Heart right ventricle (tissue), 16 donors: Measurements from ENCODE around the gene CLEC14A. TPM values are rescaled to one million over a fixed set of nuclear protein-coding genes. Genes with fewer than 3 reads are reported as not detected.

ENCODE experiments used
- ATAC-seq, 8 donors: fragments of 200-7000 bp; cut with Tn5 transposase; one replicate each; pipeline ENCODE4 v1.9.1; 2020; ENCODE audit warnings: mild to moderate bottlenecking in 8 of 8, moderate library complexity in 8 of 8, moderate number of reproducible peaks in 1 of 8
- DNase-seq, 2 donors: peaks; one replicate each; pipeline ENCODE4 v3.0.0-alpha.2; 2020
- H3K27ac ChIP-seq, 10 donors: fragments of 200-600 bp; sonication (generic) in 2 of 10; one replicate each; pipeline versions ENCODE4 v1.5.0 to v1.8.0; 2020 to 2022; ENCODE audit warnings: mild to moderate bottlenecking in 3 of 10
- H3K27me3 ChIP-seq, 7 donors: fragments of 200-600 bp; one replicate each; pipeline ENCODE4 v1.8.0; 2021 to 2022; ENCODE audit warnings: mild to moderate bottlenecking in 2 of 7
- H3K36me3 ChIP-seq, 9 donors: fragments of 200-600 bp; sonication (generic) in 1 of 9; one replicate each; pipeline versions ENCODE4 v1.5.0 to v1.8.0; 2020 to 2022; ENCODE audit warnings: mild to moderate bottlenecking in 2 of 9
- H3K4me1 ChIP-seq, 9 donors: fragments of 200-600 bp; sonication (generic) in 1 of 9; one replicate each; pipeline versions ENCODE4 v1.5.0 to v1.8.0; 2020 to 2022; ENCODE audit warnings: mild to moderate bottlenecking in 4 of 9
- H3K4me3 ChIP-seq, 10 donors: fragments of 200-600 bp; sonication (generic) in 2 of 10; one replicate each; pipeline versions ENCODE4 v1.5.0 to v1.8.0; 2020 to 2022; ENCODE audit warnings: mild to moderate bottlenecking in 7 of 10, moderate library complexity in 2 of 10
- H3K9me3 ChIP-seq, 11 donors: fragments of 200-600 bp in 10 of 11; sonication (generic) in 2 of 11; one replicate each; pipeline versions ENCODE4 v1.5.0 to v1.8.0; 2013 to 2022; ENCODE audit warnings: mild to moderate bottlenecking in 2 of 11, control low read depth in 1 of 11, moderate library complexity in 1 of 11
- WGBS, 2 donors: extraction: QIAGEN DNeasy Blood & Tissue Kit; methylation state at CpG; one replicate each; pipeline ENCODE4 v1.1.7; 2013; ENCODE audit warnings: inconsistent platforms in 1 of 2; 5-methylcytosine and 5-hydroxymethylcytosine counted together
- intact Hi-C, 10 donors: fragments of 100-400 bp; cut with DNase I; formaldehyde crosslinking; loops; one replicate each; pipeline versions ENCODE4 v1.11.1 to v1.14.2; 2022
- polyA plus RNA-seq, 2 donors: library from polyadenylated mRNA; stranded (reverse); fragments of 200-250 nt; gene quantifications; one replicate each; pipeline ENCODE4 v1.2.3, GENCODE V29; 2013
- total RNA-seq, 10 donors: library from RNA; stranded (reverse); fragmentation: NEBNext Ultra II Directional in 3 of 10; extraction: Animal tissue kit (Norgen Biotek cat#: 25700) in 3 of 10; gene quantifications; one replicate each; pipeline versions ENCODE4 v1.2.1 to v1.2.4, GENCODE V29; 2021 to 2023
- TF ChIP-seq, protein P1 (sequence below), 9 donors: fragments of 200-600 bp; sonication (generic) in 2 of 9; IDR thresholded peaks; one replicate each; pipeline versions ENCODE4 v1.5.0 to v1.8.0; 2021 to 2022; ENCODE audit warnings: antibody characterized with exemption in 9 of 9, mild to moderate bottlenecking in 5 of 9, moderate library complexity in 1 of 9
- donor health status: Arrhythmogenic right ventricular cardiomyopathy.
- donor health status: ischemic (EF 13 %, LVEDD 7.1; RV severe dilation, severe dysfunction).
- donor health status: healthy with polysubstance abuse.
- donor health status: DM: no; HTN: yes; CAD: no.
- donor health status: DM: no; HTN: no; CAD: no.
- donor health status: ischemic (EF 25% LVEDD 6.9; RV normal size, moderate dysfunction).
- donor health status: ischemic (EF 25% LVEDD 5.7; RV mildly dilated, moderate dysfunction).
- donor health status: healthy.
- donor health status: DM: yes; HTN: yes; CAD: no.
- donor health status: Ischemic cardiomyopathy.
- donor health status: ischemic (EF 35%, LVEDD 5.7; RV mildly dilated, moderate dysfunction).
- donor health status: nonischemic (EF 11% LVEDD 7.7; RV severe dilation, severe dysfunction).
- donor health status: DM: yes; HTN: yes; CAD: no.
- donor health status: PGD.
- donor health status: ischemic (EF 29% LVEDD 5.4; RV normal size, mild dysfunction).
- donor health status: nonischemic (EF 23%, LVEDD 6.1; RV moderate dilation, normal function).

Gene CLEC14A
- total and polyA plus RNA-seq, 12 donors: 18.4 to 71.8 (median 37.1) TPM

GRCh38 chr14:38206689-38207376 is 49.1 kb downstream of the CLEC14A start:
- Histone ChIP-seq H3K4me1 (peaks cover 0 to 39% (median 23%) of the 10 kb centered on the region in 9 donors), H3K27ac (no peak overlapping the region), H3K4me3 (no peak overlapping the region), H3K9me3 (peaks cover 0 to 11% (median 2%) of the 10 kb centered on the region in 11 donors), H3K27me3 (peaks cover 0 to 57% (median 50%) of the 10 kb centered on the region in 7 donors), H3K36me3 (no peaks in the 10 kb centered on the region)
- WGBS, 2 donors: 49 to 56% methylated on average over 2 of the region's 2 CpGs
- intact Hi-C loops: loop anchor here in 2 of 10 donors (10.0 kb wide), 2 partner anchors 222 to 302 kb away; no protein-coding TSS in a partner anchor
- DNase-seq (no peak), ATAC-seq (no peak)
- TF ChIP-seq, protein P1, sequence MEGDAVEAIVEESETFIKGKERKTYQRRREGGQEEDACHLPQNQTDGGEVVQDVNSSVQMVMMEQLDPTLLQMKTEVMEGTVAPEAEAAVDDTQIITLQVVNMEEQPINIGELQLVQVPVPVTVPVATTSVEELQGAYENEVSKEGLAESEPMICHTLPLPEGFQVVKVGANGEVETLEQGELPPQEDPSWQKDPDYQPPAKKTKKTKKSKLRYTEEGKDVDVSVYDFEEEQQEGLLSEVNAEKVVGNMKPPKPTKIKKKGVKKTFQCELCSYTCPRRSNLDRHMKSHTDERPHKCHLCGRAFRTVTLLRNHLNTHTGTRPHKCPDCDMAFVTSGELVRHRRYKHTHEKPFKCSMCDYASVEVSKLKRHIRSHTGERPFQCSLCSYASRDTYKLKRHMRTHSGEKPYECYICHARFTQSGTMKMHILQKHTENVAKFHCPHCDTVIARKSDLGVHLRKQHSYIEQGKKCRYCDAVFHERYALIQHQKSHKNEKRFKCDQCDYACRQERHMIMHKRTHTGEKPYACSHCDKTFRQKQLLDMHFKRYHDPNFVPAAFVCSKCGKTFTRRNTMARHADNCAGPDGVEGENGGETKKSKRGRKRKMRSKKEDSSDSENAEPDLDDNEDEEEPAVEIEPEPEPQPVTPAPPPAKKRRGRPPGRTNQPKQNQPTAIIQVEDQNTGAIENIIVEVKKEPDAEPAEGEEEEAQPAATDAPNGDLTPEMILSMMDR (IDR thresholded peaks at IDR 0.05): no peak

DNA sequence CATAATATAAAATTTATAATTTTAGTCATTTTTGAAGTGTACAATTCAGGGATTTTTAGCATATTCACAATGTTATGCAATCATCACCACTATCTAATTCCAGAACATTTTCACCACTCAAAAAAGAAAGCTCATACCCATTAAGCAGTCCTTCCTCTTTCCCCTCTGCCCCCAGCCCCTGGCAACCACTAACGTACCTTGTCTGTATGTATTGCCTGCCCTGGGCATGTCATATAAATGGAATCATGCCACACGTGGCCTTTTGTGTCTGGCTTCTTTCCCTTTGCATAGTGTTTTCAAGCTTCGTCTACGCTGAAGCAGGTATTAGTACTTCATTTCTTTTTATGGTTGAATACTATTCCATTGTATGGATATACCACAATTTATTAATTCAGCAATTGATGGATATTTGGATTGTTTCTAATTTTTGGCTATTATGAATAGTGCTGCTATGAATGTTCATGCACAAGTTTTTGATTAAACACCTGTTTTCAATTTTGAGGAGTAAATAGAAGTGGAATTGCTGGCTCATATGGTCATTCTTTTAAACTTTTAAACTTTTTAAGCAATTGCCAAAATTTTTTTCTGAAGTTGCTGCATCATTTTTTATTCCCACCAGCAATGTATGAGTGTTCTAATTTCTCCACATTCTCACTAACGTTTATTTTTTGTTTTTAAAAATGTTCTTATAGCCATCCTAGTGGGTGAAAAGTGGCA is 49.8 kb downstream of the CLEC14A start:
- Histone ChIP-seq H3K36me3 (no peaks in the 10 kb centered on the region), H3K27me3 (peaks cover 0 to 49% (median 46%) of the 10 kb centered on the region in 7 donors), H3K4me1 (peaks cover 0 to 32% (median 21%) of the 10 kb centered on the region in 9 donors), H3K4me3 (no peak overlapping the region), H3K27ac (no peak overlapping the region), H3K9me3 (peaks cover 0 to 11% (median 2%) of the 10 kb centered on the region in 11 donors)
- no peak for DNase-seq
- no peak for ATAC-seq
- intact Hi-C loops: loop anchor here in 2 of 10 donors (10.0 kb wide), 2 partner anchors 221 to 301 kb away; no protein-coding TSS in a partner anchor
- WGBS, 2 donors: 78 to 87% methylated on average over 5 of the region's 5 CpGs
- TF ChIP-seq, protein P1 (IDR thresholded peaks at IDR 0.05): no peak

- Histone ChIP-seq H3K9me3 (peaks cover 0 to 11% (median 2%) of the 10 kb centered on the region in 11 donors), H3K4me1 (peaks cover 0 to 27% (median 19%) of the 10 kb centered on the region in 9 donors), H3K36me3 (no peaks in the 10 kb centered on the region), H3K27me3 (peaks cover 0 to 41% (median 37%) of the 10 kb centered on the region in 7 donors), H3K27ac (no peak overlapping the region), H3K4me3 (no peak overlapping the region)
- ATAC-seq (no peak), DNase-seq (no peak)
- WGBS, 2 donors: 75 to 86% methylated on average over 5 of the region's 5 CpGs
- TF ChIP-seq, protein P1 (IDR thresholded peaks at IDR 0.05): no peak
- intact Hi-C loops: loop anchor here in 2 of 10 donors (10.0 kb wide), 2 partner anchors 220 to 300 kb away; no protein-coding TSS in a partner anchor
Measured at GRCh38 chr14:38205119-38205813, 50.6 kb downstream of the CLEC14A start.

GRCh38 chr14:38204719-38205115 is 51.2 kb downstream of the CLEC14A start:
- Histone ChIP-seq H3K27ac (no peak overlapping the region), H3K4me1 (peaks cover 0 to 21% (median 14%) of the 10 kb centered on the region in 9 donors), H3K36me3 (no peaks in the 10 kb centered on the region), H3K27me3 (peaks cover 0 to 35% (median 32%) of the 10 kb centered on the region in 7 donors), H3K4me3 (no peak overlapping the region), H3K9me3 (peaks cover 0 to 11% (median 2%) of the 10 kb centered on the region in 11 donors)
- TF ChIP-seq, protein P1 (IDR thresholded peaks at IDR 0.05): no peak
- ATAC-seq (no peak), DNase-seq (no peak)
- intact Hi-C loops: loop anchor here in 2 of 10 donors (10.0 kb wide), 2 partner anchors 220 to 300 kb away; no protein-coding TSS in a partner anchor
